Endothelial cell of umbilical vein (primary cell): Measurements from ENCODE around the gene OR1N2. TPM values are rescaled to one million over a fixed set of nuclear protein-coding genes. Genes with fewer than 3 reads are reported as not detected.

Source experiments
- BruUV-seq: library from RNA; stranded (reverse); fragments of 400-500 nt; replicated peaks from 2 replicates; lab custom pipeline; 2021; lab: Mats Ljungman, UMichigan
- CTCF ChIA-PET: fragments of 300-600, 350-600 bp; sonication (Branson Sonifier 250); formaldehyde crosslinking; loops from one replicate; lab custom pipeline; 2021; ENCODE audit warnings: antibody characterized with exemption, inconsistent platforms; lab: Charles Lee
- POLR2A ChIA-PET: fragments of 300-600, 350-600 bp; sonication (Branson Sonifier 250); formaldehyde crosslinking; loops from one replicate; lab custom pipeline; 2021; ENCODE audit warnings: antibody characterized with exemption, inconsistent platforms; lab: Charles Lee
- DNase-seq: peaks from one replicate; pipeline ENCODE4 v3.0.0-alpha.2; 2011; ENCODE audit warnings: low read depth, low spot score
- FAIRE-seq: peaks from 2 replicates; lab custom pipeline; 2011; peaks lifted over from hg19 to GRCh38; lab: Jason Lieb, UNC
- H2AFZ ChIP-seq: 2 replicates; pipeline ENCODE4 v1.6.0; 2012; ENCODE audit warnings: low read depth, low read length, control low read depth, inconsistent platforms
- H3K27ac ChIP-seq: 2 replicates; pipeline ENCODE4 v1.5.1; 2011; ENCODE audit warnings: low read depth, mild to moderate bottlenecking, control low read depth, low read length, moderate library complexity; ENCODE audit not compliant: insufficient read depth
- H3K27me3 ChIP-seq, 2 experiments: 2 replicates each; pipeline versions ENCODE4 v1.6.0 to v1.6.1; 2011; ENCODE audit warnings: low read length in 2 of 2, mixed read lengths in 1 of 2; ENCODE audit not compliant: control insufficient read depth in 2 of 2, insufficient read depth in 2 of 2
- H3K36me3 ChIP-seq, 2 experiments: 2 replicates in 1 of 2; 3 replicates in 1 of 2; pipeline ENCODE4 v1.5.1; 2011; ENCODE audit warnings: low read length in 2 of 2, mild to moderate bottlenecking in 1 of 2, moderate library complexity in 1 of 2; ENCODE audit not compliant: control insufficient read depth in 2 of 2, insufficient read depth in 2 of 2; ENCODE audit errors: extremely low read depth in 1 of 2
- H3K4me1 ChIP-seq: 3 replicates; pipeline ENCODE4 v1.5.1; 2011; ENCODE audit warnings: mild to moderate bottlenecking, low read length; ENCODE audit not compliant: control insufficient read depth, insufficient read depth; ENCODE audit errors: extremely low read depth
- H3K4me2 ChIP-seq: 2 replicates; pipeline ENCODE4 v1.6.1; 2011; ENCODE audit warnings: low read length, control low read depth, mixed read lengths; ENCODE audit not compliant: insufficient read depth
- H3K4me3 ChIP-seq, 3 experiments: fragments of 200-600 bp in 1 of 3; sonication (generic), shearing (Covaris generic) in 1 of 3; replicated peaks in 1 of 3; 2 replicates each; pipeline ENCODE4 v1.5.1; 2011 to 2016; ENCODE audit warnings: control low read depth in 3 of 3, low read length in 3 of 3, mild to moderate bottlenecking in 2 of 3, inconsistent platforms in 1 of 3, low read depth in 1 of 3, moderate library complexity in 1 of 3; ENCODE audit not compliant: insufficient read depth in 1 of 3
- H3K79me2 ChIP-seq: 2 replicates; pipeline ENCODE4 v1.6.0; 2012; ENCODE audit warnings: low read length, inconsistent platforms; ENCODE audit not compliant: control insufficient read depth, insufficient read depth
- H3K9ac ChIP-seq: replicated peaks from 2 replicates; pipeline ENCODE3; 2011; ENCODE audit warnings: low read length, control low read depth; ENCODE audit not compliant: insufficient read depth; ENCODE audit errors: extremely low read depth
- H3K9me1 ChIP-seq: replicated peaks from 3 replicates; pipeline ENCODE4 v1.6.0; 2011; ENCODE audit warnings: mild to moderate bottlenecking, low read length; ENCODE audit not compliant: control insufficient read depth, insufficient read depth; ENCODE audit errors: extremely low read depth
- H3K9me3 ChIP-seq: replicated peaks from 2 replicates; pipeline ENCODE4 v1.5.1; 2012; ENCODE audit warnings: low read length, inconsistent platforms; ENCODE audit not compliant: control insufficient read depth, insufficient read depth
- H4K20me1 ChIP-seq: replicated peaks from 2 replicates; pipeline ENCODE3; 2011; ENCODE audit warnings: mild to moderate bottlenecking, low read length; ENCODE audit not compliant: control insufficient read depth, insufficient read depth; ENCODE audit errors: extremely low read depth
- CTCF ChIP-seq, 2 donors: IDR thresholded peaks; 1 replicate in 1 of 2; 2 replicates in 1 of 2; pipeline ENCODE4 v1.5.1; 2011; ENCODE audit warnings: low read length in 2 of 2, mild to moderate bottlenecking in 2 of 2, moderate library complexity in 2 of 2, control low read depth in 1 of 2, inconsistent platforms in 1 of 2, low read depth in 1 of 2; ENCODE audit not compliant: insufficient read depth in 1 of 2; ENCODE audit errors: extremely low read depth in 1 of 2
- EZH2 ChIP-seq: IDR thresholded peaks from 2 replicates; pipeline ENCODE4 v1.6.1; 2012; ENCODE audit warnings: borderline replicate concordance, low read depth, mild to moderate bottlenecking, moderate library complexity, low read length, inconsistent platforms; ENCODE audit not compliant: severe bottlenecking
- FOS ChIP-seq: IDR thresholded peaks from 2 replicates; pipeline ENCODE4 v1.6.1; 2011; ENCODE audit warnings: mild to moderate bottlenecking, low read length, moderate library complexity, borderline replicate concordance; ENCODE audit not compliant: insufficient read depth
- GATA2 ChIP-seq: IDR thresholded peaks from 2 replicates; pipeline ENCODE4 v1.7.0; 2011; ENCODE audit warnings: low read depth, mild to moderate bottlenecking, moderate library complexity, mixed read lengths, low read length; ENCODE audit not compliant: insufficient read length, insufficient read depth
- JUN ChIP-seq: IDR thresholded peaks from 2 replicates; pipeline ENCODE4 v1.6.1; 2011; ENCODE audit warnings: borderline replicate concordance, low read depth; ENCODE audit not compliant: insufficient read length, insufficient read depth
- MYC ChIP-seq: IDR thresholded peaks from one replicate; pipeline ENCODE4 v1.6.1; 2011; ENCODE audit warnings: mild to moderate bottlenecking, low read depth, low read length
- POLR2A ChIP-seq: IDR thresholded peaks from 2 replicates; pipeline ENCODE4 v1.6.1; 2012; ENCODE audit warnings: low read depth, mild to moderate bottlenecking, control low read depth, low read length
- POLR2AphosphoS5 ChIP-seq: IDR thresholded peaks from 2 replicates; pipeline ENCODE4 v1.6.1; 2012; ENCODE audit warnings: low read depth, mild to moderate bottlenecking, control low read depth, low read length, moderate library complexity; ENCODE audit not compliant: insufficient read depth
- dilution Hi-C: fragments of 300-500 bp; cut with MboI; formaldehyde crosslinking; loops from one replicate; pipeline ENCODE4 v1.15.0; 2019; ENCODE audit warnings: low sequenced_read_pairs; ENCODE audit not compliant: extremely low pct_ligation_motif_present
- intact Hi-C: fragments of 100-400 bp; cut with micrococcal nuclease; formaldehyde crosslinking; loops from one replicate; pipeline ENCODE4 v1.10.0; 2022
- polyA plus RNA-seq, 4 experiments: library from polyadenylated mRNA; depleted of rRNA in 3 of 4; stranded (reverse) in 3 of 4; unstranded in 1 of 4; fragments of >200 nt; gene quantifications; 2 replicates each; pipeline versions ENCODE4 v1.2.1 to v1.2.3, GENCODE V29; 2011 to 2012; ENCODE audit warnings: missing spikeins in 1 of 4
- total RNA-seq: library from RNA; stranded (reverse); gene quantifications from 2 replicates; pipeline ENCODE4 v1.2.3, GENCODE V29; 2021
- TF ChIP-seq, protein P1 (sequence below): IDR thresholded peaks from 2 replicates; pipeline ENCODE4 v1.6.1; 2011; ENCODE audit not compliant: insufficient read depth, insufficient read length

The OR1N2 gene
- total and polyA plus RNA-seq, 2 donors (not counting 3 experiments of a cell fraction or from before 2014, with no cell fraction given) = not detected

GRCh38 chr9:122538757-122539156 lies 14.2 kb upstream of the OR1N2 start:
- Histone ChIP-seq H3K9me1 (no peaks in the 10 kb centered on the region), H3K27me3 (no peaks in the 10 kb centered on the region), H3K27ac (no peak overlapping the region), H3K4me1 (no peaks in the 10 kb centered on the region), H3K79me2 (no peaks in the 10 kb centered on the region), H3K9ac (no peak overlapping the region), H2AFZ (no peak overlapping the region), H3K36me3 (no peaks in the 10 kb centered on the region), H3K4me2 (no peak overlapping the region), H3K4me3 (no peak overlapping the region), H4K20me1 (no peaks in the 10 kb centered on the region), H3K9me3 (no peaks in the 10 kb centered on the region)
- no TSS peak for BruUV-seq
- DNase-seq (no peak), FAIRE-seq (no peak)
- TF ChIP-seq FOS (no peak), POLR2AphosphoS5 (no peak), MYC (no peak)
- ChIA-PET CTCF (no interaction called here), POLR2A (no interaction called here)
- intact Hi-C loops (no loop called here), dilution Hi-C loops (no loop called here)

DNA sequence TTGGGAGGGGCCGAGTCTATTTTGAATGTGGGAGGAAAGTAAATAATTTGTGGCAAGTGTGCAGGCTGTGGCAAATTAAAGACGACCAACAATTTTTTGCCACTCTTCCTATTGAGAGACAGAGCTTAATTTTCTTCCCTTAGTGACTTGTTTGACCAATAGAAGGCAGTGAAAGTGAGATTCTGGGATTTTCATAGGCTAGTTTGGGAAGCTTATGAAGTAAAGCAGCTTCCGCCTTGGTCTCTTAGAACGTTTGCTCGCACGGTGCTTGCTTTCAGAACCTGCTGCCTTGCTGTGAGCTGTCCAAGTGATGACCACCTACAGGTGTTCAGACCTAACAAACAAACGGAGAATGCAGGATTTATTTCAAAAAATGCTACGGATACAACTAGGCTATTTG lies 6.7 kb upstream of the OR1N2 start:
- Histone ChIP-seq H3K9ac (no peak overlapping the region), H3K4me2 (no peak overlapping the region), H3K36me3 (no peaks in the 10 kb centered on the region), H3K27ac (no peak overlapping the region), H3K9me1 (no peaks in the 10 kb centered on the region), H3K4me3 (no peak overlapping the region), H2AFZ (no peak overlapping the region), H3K9me3 (no peaks in the 10 kb centered on the region), H3K4me1 (no peaks in the 10 kb centered on the region), H3K27me3 (peaks cover 0 to 2% of the 10 kb centered on the region in 2 experiments), H3K79me2 (no peaks in the 10 kb centered on the region), H4K20me1 (no peaks in the 10 kb centered on the region)
- CTCF ChIA-PET = interaction anchor here (0.9 kb wide), 1 partner anchor 11 kb away, joined by 3 read pairs; no protein-coding TSS in a partner anchor
- DNase-seq (no peak), FAIRE-seq (no peak)
- POLR2A ChIA-PET = no interaction called here
- BruUV-seq = no TSS peak
- dilution Hi-C loops (no loop called here), intact Hi-C loops (no loop called here)
- TF ChIP-seq JUN (no peak), POLR2AphosphoS5 (no peak), MYC (no peak), GATA2 (no peak), CTCF (IDR thresholded peaks at IDR 0.05; ENCODE audit: extremely low read depth in 1 of 2, insufficient read depth in 1 of 2, low read depth in 1 of 2, low read length in 2 of 2) (no peak), EZH2 (no peak), FOS (no peak), POLR2A (no peak)
- TF ChIP-seq, protein P1, sequence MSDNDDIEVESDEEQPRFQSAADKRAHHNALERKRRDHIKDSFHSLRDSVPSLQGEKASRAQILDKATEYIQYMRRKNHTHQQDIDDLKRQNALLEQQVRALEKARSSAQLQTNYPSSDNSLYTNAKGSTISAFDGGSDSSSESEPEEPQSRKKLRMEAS = no peak
